ENCODE measurements around the gene GRB10.

Gene GRB10

DNA sequence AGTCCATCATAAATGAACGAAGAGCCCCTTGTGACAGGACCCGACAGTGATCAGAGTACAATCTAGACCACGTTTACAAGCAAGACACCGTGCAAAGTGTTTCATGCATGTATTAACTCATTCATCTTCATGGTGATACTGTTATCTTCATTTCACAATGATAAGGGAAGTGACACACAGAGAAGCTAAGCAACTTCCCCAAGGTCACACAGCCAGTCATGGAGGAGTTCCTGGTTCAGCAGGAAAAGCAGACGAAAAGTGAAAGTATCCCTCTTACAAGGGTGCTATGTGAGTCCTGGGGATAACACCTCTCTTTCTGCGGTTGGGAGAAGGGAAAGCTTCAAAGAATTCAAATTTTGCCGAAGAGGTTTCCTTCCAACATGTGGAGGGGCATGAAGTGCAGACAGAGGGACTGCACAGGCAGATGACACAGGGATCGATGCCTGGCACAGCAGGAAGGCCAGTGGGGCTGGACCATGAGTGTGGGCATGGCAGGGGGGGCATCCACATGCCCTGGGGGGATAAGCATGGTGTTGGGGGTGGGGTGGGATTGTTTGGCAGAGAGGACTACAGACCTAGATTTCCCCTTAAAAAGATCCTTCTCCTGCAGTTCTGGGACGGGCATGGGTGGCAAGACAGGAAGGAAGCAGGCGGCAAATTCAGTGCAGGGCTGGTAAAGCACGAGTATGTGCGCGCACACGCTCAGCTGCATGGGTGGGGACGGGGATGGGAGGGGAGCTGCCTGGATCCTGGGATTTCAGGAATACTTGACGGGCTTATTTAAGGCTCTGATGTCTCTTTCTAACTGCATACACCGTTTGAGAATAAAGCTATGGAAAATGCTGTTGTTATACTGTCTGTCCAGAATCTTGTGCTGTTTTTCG, 184.0 kb downstream of the GRB10 start:
- Histone ChIP-seq H3K9me3 (ENCODE audit: control insufficient read depth, insufficient read depth, low read depth, low read length) (no peaks in the 10 kb centered on the region), H3K9ac (ENCODE audit: low read length) (no peak overlapping the region), H3K4me3 (ENCODE audit: low read depth, low read length) (no peak overlapping the region), H3K27me3 (ENCODE audit: control insufficient read depth, insufficient read depth, low read length) (no peaks in the 10 kb centered on the region), H3K4me1 (ENCODE audit: control insufficient read depth, insufficient read depth, low read length) (peaks cover 9% of the 10 kb centered on the region), H3K27ac (ENCODE audit: low read depth, low read length) (no peak overlapping the region), H3K36me3 (ENCODE audit: control insufficient read depth, insufficient read depth, low read length) (peaks cover 70% of the 10 kb centered on the region)

DNA sequence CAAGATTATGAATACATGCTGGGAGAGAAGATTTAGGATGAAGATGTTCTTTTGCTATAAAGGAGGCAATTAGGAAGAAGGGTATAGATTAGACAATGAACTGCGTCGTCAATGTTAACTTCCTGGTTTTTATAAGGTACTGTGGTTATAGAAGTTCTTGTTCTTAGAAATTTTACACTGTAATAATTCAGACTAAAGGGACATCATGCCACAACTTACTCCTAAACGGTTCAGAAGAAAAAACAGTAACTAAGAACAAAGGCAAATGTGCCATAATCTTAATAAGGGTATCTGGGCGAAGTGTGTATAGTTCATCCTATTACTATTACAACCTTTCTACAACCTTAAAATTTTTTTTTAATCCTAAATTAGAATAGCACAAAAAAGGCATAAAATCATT, 186.2 kb downstream of the GRB10 start:
- peaks cover 75% of the 10 kb centered on the region for H3K36me3 ChIP-seq (ENCODE audit: control insufficient read depth, insufficient read depth, low read length)
- H3K9ac ChIP-seq (ENCODE audit: low read length): no peak overlapping the region
- H3K9me3 ChIP-seq (ENCODE audit: control insufficient read depth, insufficient read depth, low read depth, low read length): no peaks in the 10 kb centered on the region
- no peaks in the 10 kb centered on the region for H3K27me3 ChIP-seq (ENCODE audit: control insufficient read depth, insufficient read depth, low read length)
- no peak overlapping the region for H3K27ac ChIP-seq (ENCODE audit: low read depth, low read length)
- no peaks in the 10 kb centered on the region for H3K4me1 ChIP-seq (ENCODE audit: control insufficient read depth, insufficient read depth, low read length)
- no peak overlapping the region for H3K4me3 ChIP-seq (ENCODE audit: low read depth, low read length)

DNA sequence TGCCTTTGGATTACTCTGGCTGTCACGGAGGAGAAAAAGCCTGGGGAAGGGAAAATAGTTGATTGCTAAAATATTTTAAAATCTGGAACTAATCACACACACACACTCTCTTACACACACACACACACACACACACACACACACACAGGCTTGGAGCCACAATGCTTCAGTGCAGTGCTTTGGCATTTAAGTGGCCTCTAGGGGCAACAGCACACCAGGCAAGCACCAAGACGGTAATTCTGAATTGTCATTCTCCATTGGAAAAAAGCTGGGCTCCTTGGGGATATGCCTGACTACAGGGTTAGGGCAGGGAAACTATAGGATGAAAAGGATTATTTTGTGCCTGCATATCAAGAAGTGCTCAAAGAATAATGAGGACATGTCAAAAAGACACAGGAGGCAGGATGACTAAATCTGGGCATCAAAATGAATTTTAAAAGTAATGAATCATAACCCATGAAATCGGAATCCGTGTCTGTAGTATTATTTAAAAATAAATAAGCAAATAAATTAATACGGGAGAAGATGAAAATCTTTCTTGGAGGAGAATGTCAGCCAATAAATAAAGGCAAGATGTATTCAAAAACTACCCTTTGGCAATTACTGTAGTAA, 187.1 kb downstream of the GRB10 start:
- H3K27ac ChIP-seq (ENCODE audit: low read depth, low read length): no peak overlapping the region
- H3K4me3 ChIP-seq (ENCODE audit: low read depth, low read length): no peak overlapping the region
- peaks cover 67% of the 10 kb centered on the region for H3K36me3 ChIP-seq (ENCODE audit: control insufficient read depth, insufficient read depth, low read length)
- no peaks in the 10 kb centered on the region for H3K9me3 ChIP-seq (ENCODE audit: control insufficient read depth, insufficient read depth, low read depth, low read length)
- H3K9ac ChIP-seq (ENCODE audit: low read length): no peak overlapping the region
- H3K4me1 ChIP-seq (ENCODE audit: control insufficient read depth, insufficient read depth, low read length): no peaks in the 10 kb centered on the region
- H3K27me3 ChIP-seq (ENCODE audit: control insufficient read depth, insufficient read depth, low read length): no peaks in the 10 kb centered on the region

DNA sequence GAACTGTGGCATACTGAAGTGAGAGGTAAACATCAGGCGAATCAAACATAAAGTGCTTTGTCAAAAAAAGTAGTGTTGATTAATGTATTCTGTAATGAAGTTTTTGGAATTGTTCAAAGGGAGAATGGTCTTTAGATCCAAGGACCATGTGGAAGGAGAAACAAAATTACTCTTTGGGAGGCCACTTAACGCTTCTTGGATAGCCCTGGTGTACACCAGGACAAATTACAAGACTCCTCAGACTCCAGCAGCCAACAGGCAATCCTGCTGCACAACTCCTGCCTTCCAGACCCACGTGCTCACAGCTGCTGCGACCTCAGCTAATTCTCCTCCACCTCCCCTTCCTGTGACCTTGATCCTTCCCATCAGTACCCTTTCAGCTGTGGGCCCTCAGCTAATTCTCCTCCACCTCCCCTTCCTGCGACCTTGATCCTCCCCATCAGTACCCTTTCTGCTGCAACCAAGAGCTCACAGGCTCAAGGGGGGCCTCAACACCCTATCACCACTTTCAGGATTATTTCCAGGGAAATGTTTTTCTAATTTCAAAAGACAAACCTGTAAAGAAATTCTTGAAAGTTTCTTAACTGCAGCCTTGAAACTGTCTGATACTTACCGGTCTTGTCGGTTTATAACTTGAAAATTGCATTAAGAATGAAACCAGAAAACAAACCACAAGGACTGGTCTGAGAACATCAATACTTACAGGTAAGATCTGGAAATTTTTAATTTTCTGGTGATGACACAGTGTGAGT, 187.8 kb downstream of the GRB10 start:
- no peak overlapping the region for H3K4me3 ChIP-seq (ENCODE audit: low read depth, low read length)
- H3K9me3 ChIP-seq (ENCODE audit: control insufficient read depth, insufficient read depth, low read depth, low read length): no peaks in the 10 kb centered on the region
- H3K27ac ChIP-seq (ENCODE audit: low read depth, low read length): no peak overlapping the region
- H3K27me3 ChIP-seq (ENCODE audit: control insufficient read depth, insufficient read depth, low read length): no peaks in the 10 kb centered on the region
- H3K9ac ChIP-seq (ENCODE audit: low read length): no peak overlapping the region
- peaks cover 65% of the 10 kb centered on the region for H3K36me3 ChIP-seq (ENCODE audit: control insufficient read depth, insufficient read depth, low read length)
- no peaks in the 10 kb centered on the region for H3K4me1 ChIP-seq (ENCODE audit: control insufficient read depth, insufficient read depth, low read length)

DNA sequence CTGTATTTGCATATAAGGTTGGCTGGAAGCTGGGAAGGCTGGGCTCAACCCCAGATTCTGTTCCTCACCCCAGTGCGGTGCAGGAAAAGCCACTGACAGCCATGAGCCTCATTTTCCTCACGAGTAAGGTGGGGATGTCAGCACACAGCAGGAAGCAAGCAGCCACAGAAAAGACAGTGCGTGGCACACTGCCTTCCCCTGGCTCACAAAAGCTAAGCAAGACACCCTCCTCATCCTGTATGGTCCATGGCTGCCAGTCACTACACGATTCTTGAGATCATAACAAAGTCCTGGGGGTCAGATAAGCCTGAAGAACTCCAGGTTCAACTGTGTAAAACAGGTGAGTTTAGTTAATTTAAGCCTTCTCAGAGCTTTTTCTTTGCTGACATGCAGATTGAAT, 188.6 kb downstream of the GRB10 start:
- no peaks in the 10 kb centered on the region for H3K9me3 ChIP-seq (ENCODE audit: control insufficient read depth, insufficient read depth, low read depth, low read length)
- H3K27ac ChIP-seq (ENCODE audit: low read depth, low read length): no peak overlapping the region
- H3K27me3 ChIP-seq (ENCODE audit: control insufficient read depth, insufficient read depth, low read length): no peaks in the 10 kb centered on the region
- H3K9ac ChIP-seq (ENCODE audit: low read length): no peak overlapping the region
- no peak overlapping the region for H3K4me3 ChIP-seq (ENCODE audit: low read depth, low read length)
- H3K4me1 ChIP-seq (ENCODE audit: control insufficient read depth, insufficient read depth, low read length): no peaks in the 10 kb centered on the region
- peaks cover 58% of the 10 kb centered on the region for H3K36me3 ChIP-seq (ENCODE audit: control insufficient read depth, insufficient read depth, low read length)

DNA sequence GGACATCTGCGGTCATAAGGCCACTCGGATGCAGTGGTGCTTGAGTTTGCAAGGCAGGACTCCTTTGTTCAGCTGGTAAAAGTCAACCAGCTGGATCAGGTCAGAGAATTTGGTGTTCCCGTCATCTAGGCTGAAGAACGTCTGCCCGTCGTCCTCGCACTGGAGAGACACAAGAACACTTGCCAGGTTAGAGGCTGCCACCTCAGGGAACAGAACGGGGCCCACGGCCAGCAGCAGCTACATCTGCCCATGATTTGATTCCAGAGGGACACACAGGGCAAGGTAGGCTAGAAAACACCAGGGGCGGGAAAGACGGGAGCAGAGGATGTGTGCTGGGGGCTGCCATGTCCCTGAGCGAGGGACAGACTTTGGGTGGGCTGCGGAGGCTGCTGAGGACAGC, 189.8 kb downstream of the GRB10 start:
- no peaks in the 10 kb centered on the region for H3K9me3 ChIP-seq (ENCODE audit: control insufficient read depth, insufficient read depth, low read depth, low read length)
- no peak overlapping the region for H3K4me3 ChIP-seq (ENCODE audit: low read depth, low read length)
- no peaks in the 10 kb centered on the region for H3K4me1 ChIP-seq (ENCODE audit: control insufficient read depth, insufficient read depth, low read length)
- no peak overlapping the region for H3K9ac ChIP-seq (ENCODE audit: low read length)
- peaks cover 46% of the 10 kb centered on the region for H3K36me3 ChIP-seq (ENCODE audit: control insufficient read depth, insufficient read depth, low read length)
- H3K27me3 ChIP-seq (ENCODE audit: control insufficient read depth, insufficient read depth, low read length): no peaks in the 10 kb centered on the region
- no peak overlapping the region for H3K27ac ChIP-seq (ENCODE audit: low read depth, low read length)

DNA sequence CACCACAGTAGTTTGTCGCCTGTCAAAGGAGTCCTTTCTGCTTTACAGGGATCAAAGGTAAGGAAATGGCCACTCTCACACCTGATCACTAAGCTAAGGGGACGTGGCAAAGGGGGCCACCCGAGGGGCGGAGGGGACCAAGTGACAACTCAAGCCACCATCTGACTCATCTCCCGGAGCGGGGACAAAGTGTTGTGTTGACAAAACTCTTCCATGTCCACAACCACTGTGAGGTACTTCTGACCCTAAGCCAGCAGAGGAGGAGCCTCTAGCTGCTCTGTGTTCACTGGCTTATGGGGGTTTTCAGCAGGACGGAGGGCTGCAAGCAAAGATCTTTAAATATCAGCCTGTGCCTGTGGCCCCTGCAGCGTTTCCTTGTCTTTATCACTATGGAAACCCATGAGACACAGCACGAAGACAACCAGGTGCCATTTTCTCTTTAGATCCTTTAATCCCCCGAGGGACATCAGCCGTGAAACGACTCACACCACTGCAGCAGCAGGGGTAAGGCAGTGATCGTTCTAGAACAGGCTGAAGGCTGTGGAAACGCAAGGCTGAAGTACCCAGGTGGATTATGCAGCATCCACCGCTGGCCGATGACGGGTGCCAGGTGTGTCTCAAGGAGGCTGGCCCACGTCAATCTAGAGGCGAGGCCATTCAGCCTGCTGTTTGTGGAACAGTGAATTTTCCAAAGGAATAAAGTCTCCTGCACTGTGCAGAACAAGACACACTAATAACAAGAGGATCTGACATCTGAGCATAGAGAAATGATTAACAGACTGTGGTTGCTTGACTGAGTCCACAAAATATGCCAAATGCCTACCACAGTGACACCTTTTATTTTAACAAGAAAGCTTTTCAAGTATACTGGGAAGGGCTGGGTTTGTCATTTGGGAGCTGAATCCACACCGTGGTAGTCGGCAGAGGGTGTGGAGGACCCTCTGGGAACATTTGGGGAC, 190.9 kb downstream of the GRB10 start:
- peaks cover 39% of the 10 kb centered on the region for H3K36me3 ChIP-seq (ENCODE audit: control insufficient read depth, insufficient read depth, low read length)
- H3K4me3 ChIP-seq (ENCODE audit: low read depth, low read length): no peak overlapping the region
- H3K27ac ChIP-seq (ENCODE audit: low read depth, low read length): no peak overlapping the region
- peaks cover 3% of the 10 kb centered on the region; the same call in 1 of the 2 replicates for H3K9me3 ChIP-seq (ENCODE audit: control insufficient read depth, insufficient read depth, low read depth, low read length)
- no peaks in the 10 kb centered on the region for H3K4me1 ChIP-seq (ENCODE audit: control insufficient read depth, insufficient read depth, low read length)
- no peak overlapping the region for H3K9ac ChIP-seq (ENCODE audit: low read length)
- no peaks in the 10 kb centered on the region for H3K27me3 ChIP-seq (ENCODE audit: control insufficient read depth, insufficient read depth, low read length)

DNA sequence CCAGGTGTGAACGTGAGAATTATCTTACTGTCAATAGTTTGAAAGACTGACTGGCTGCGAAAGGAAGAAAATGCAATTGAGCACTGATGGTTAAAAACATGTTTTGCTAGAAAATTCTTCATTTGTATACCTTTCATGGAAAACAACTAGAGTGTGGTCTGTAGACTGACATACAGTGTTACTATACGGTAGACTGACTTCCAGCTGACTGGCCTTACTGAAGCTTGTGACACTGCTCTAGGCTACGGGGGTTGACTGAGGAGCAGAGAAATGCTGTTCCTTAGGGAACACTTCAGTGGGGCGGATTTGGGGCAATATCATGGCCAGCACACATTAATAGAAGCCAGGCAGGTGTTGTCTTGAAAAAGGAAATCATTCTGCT, 191.6 kb downstream of the GRB10 start:
- Histone ChIP-seq H3K36me3 (ENCODE audit: control insufficient read depth, insufficient read depth, low read length) (peaks cover 36% of the 10 kb centered on the region), H3K9ac (ENCODE audit: low read length) (no peak overlapping the region)

DNA sequence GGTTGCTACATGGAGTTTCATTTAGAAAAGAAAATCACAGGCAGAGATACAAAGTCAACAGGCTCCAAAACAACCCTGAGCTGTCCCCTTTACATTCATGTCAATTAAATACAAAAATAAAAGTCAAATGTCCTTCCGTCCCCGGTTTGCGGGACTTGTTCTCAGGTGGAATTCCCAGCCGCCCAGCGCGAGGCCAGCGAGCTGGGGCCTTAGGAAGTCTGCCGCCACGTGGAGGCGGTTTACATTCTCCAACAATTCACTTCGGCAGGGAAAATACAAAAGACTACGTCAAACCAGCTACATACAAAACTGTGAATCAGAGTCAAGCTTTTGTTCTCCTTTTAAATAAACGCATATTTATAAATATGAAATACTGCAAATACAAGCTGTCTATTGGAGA, 192.2 kb downstream of the GRB10 start:
- no peak overlapping the region for H3K4me3 ChIP-seq (ENCODE audit: low read depth, low read length)

More for the DNA sequence above, 191.6 kb downstream of the GRB10 start:
- Histone ChIP-seq H3K27ac (ENCODE audit: low read depth, low read length) (no peak overlapping the region), H3K9me3 (ENCODE audit: control insufficient read depth, insufficient read depth, low read depth, low read length) (peaks cover 3% of the 10 kb centered on the region; the same call in 1 of the 2 replicates), H3K4me1 (ENCODE audit: control insufficient read depth, insufficient read depth, low read length) (no peaks in the 10 kb centered on the region), H3K4me3 (ENCODE audit: low read depth, low read length) (no peak overlapping the region), H3K27me3 (ENCODE audit: control insufficient read depth, insufficient read depth, low read length) (no peaks in the 10 kb centered on the region)

DNA sequence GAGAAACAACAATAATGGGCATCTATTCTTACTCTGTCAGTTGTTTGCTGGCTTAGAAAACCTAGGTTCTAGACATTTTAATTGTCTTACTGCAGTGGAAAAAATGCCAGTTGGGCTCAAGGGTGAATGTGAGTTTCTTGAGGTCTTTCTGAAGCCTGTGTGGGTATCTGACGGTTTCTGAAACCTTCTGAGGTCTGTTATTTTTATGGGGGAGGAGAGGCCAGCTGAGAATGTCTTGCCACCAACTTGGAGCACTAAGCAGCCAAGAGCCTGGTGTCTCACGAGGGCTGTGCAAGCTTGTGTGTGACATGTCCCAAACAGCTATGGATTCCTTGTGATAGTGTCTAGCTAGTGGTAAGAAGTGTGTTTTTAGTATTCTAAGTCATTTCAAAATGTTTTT, 193.3 kb downstream of the GRB10 start:
- no peaks in the 10 kb centered on the region for H3K27me3 ChIP-seq (ENCODE audit: control insufficient read depth, insufficient read depth, low read length)
- H3K9ac ChIP-seq (ENCODE audit: low read length): no peak overlapping the region
- H3K4me3 ChIP-seq (ENCODE audit: low read depth, low read length): no peak overlapping the region
- H3K27ac ChIP-seq (ENCODE audit: low read depth, low read length): no peak overlapping the region
- H3K9me3 ChIP-seq (ENCODE audit: control insufficient read depth, insufficient read depth, low read depth, low read length): peaks cover 17% of the 10 kb centered on the region
- H3K36me3 ChIP-seq (ENCODE audit: control insufficient read depth, insufficient read depth, low read length): peaks cover 24% of the 10 kb centered on the region
- no peaks in the 10 kb centered on the region for H3K4me1 ChIP-seq (ENCODE audit: control insufficient read depth, insufficient read depth, low read length)

More for the DNA sequence above, 192.2 kb downstream of the GRB10 start:
- Histone ChIP-seq H3K9me3 (ENCODE audit: control insufficient read depth, insufficient read depth, low read depth, low read length) (peaks cover 6% of the 10 kb centered on the region), H3K27me3 (ENCODE audit: control insufficient read depth, insufficient read depth, low read length) (no peaks in the 10 kb centered on the region), H3K4me1 (ENCODE audit: control insufficient read depth, insufficient read depth, low read length) (no peaks in the 10 kb centered on the region), H3K9ac (ENCODE audit: low read length) (no peak overlapping the region), H3K36me3 (ENCODE audit: control insufficient read depth, insufficient read depth, low read length) (peaks cover 35% of the 10 kb centered on the region), H3K27ac (ENCODE audit: low read depth, low read length) (no peak overlapping the region)
